ENCODE data around the gene SUGCT.

SUGCT gene

DNA sequence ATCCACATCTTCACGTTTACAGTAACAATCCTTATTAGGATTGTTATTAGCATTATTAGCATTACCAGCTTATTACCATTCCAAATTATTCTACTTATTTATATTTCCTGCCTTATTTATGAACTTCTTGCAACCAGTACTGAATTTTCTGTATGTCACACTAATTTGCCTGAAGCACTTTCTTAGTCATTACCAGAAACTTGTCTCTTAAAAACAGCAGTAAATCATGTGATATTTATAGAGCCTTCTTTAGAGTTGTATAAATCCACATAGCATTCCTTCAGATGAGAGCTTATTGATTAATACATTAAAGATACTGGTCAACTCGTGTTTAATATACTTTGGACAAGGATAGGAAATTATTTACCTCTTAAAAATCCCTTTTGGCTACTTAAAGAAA lies 618.6 kb downstream of the SUGCT start:
- DNase-seq, result no peak

DNA sequence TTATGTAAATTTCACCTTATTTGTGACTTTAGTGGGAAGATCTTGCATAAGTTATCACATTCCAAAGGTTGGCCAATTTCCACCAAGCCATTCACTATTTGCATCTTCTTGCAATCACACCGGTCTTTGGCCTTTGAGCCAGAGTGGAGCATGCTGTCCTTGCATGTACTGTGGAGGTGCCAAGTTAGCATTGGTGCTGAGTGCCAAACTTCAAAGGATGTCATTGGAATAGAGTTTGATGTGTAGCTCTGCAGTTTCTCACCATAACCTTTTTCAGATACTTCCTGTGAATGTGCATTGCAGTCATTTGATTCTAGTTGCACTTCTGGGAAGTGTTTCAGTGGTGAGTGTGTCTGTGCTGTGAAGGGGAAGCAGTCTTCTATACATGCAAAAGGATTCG lies 620.6 kb downstream of the SUGCT start:
- no peak for DNase-seq

DNA sequence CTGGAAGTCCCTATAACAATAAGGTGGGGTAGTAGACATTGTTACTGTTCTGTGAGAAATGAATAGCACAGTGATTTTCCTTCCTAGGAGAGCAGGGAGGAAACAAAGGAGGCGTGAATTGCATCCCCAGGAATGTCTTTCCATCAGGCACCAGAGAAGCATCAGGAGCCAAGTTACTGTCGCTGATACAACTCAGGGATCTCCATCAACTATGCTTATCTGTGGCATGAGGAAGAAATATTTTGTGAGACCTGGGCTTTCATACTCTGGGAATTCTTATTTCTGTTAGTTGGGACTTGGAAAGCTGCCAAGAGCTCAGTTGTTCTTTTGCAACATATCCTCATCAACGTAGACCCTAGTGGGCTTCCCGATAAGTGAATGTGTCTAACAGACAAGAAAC lies 622.3 kb downstream of the SUGCT start:
- no peak for DNase-seq

DNA sequence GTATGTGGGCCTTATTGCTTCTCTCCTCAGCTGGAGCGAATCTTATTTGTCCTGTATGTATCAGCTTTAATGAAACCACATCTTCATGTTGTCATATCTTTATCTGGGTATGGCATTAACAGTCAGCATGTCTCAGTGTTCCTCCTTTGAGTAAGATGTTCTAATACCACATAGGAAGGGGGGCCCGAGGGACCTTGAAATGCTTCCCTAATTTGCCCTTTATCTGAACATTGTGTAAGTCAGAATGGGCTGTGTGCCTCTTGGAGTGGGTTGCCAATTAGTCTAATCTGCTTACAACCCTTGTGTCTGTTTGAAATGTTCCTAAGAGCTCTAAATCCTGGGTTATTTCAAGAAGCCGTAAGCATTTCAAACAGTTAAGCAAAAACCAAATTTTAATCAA lies 623.8 kb downstream of the SUGCT start:
- no peak for DNase-seq

DNA sequence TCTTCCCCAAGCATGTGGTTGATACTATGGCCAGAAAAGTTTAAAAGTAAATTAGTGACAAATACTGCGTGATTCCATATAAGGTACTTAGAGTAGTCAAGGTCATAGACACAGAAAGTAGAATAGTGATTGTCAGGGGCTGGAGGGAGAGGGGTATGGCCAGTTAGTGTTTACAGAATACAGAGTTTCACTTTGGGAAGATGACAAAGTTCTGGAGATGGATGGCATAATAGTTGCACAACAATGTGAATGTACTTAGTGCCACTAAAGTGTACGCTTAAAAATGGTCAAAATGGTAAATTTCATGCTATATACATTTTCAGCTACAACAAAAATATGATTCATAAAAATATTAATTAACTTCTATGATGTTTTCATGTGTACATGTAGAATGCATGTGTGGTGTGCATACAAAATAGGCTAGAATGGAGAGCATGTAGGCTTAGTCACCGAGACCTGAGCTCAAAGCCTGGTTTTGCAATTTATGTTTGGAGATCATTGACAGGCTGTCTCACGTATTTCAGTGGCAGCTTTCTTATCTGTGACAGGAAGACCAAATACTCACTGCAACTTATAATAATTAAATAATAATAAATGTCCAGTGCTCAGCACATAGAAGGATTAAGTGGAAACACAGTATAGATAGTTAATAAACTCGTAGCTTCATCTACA lies 625.6 kb downstream of the SUGCT start:
- DNase-seq, result no peak

DNA sequence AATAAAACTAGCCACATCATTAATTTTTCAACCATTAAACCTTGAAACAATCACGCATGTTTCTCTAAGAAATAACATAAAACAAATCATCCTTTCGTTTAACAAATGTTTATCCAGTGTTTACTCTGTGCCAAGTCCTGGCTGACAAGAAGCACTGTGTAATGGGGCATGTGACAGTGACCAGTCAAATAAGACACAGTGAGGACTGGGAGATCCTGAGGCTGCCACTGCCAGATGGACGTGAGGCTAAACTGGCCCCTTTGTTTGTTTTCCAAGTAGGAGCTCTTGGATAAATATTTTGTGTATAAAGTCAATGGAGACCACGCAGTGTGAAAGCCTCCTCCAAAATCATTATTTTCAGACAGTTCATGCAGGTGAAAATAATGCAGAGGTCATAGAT lies 626.2 kb downstream of the SUGCT start:
- DNase-seq, result no peak

DNA sequence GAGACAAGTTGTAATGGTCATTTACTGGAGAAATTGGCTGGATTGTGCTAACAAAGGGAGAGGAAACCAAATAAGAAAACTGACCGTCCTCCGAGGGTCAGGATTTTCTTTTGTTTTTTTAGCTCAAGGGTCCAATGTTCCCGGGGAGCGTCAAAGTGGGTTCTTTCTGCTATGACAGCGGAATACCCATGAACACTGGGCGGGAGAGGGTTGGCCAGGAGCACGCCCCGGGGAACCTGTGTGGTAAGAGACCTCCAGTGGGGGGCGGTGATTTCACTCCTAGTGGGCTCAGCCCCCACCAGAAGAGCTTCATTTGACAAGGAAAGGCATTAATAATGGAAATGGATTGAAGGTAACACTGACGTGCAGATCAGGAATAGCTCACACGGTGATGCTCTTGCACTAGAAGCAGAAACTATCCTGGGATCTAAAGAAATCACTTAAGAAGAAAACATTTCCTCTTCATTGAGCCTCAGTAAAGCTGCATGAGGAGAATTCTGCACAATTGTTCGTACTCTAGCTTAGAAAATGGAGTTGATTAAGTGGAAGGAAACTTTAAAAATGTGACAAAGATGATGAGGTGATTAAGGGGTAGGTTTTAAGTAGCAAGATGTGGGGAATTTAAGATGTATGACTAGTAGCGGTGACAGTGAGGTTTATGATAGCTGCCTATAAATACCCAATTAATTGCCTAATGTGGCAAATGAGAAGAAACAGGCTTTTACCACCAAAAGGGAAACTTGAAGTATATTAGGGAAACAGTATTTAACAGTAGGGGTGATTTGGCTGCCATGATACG lies 627.2 kb downstream of the SUGCT start:
- DNase-seq, result no peak

DNA sequence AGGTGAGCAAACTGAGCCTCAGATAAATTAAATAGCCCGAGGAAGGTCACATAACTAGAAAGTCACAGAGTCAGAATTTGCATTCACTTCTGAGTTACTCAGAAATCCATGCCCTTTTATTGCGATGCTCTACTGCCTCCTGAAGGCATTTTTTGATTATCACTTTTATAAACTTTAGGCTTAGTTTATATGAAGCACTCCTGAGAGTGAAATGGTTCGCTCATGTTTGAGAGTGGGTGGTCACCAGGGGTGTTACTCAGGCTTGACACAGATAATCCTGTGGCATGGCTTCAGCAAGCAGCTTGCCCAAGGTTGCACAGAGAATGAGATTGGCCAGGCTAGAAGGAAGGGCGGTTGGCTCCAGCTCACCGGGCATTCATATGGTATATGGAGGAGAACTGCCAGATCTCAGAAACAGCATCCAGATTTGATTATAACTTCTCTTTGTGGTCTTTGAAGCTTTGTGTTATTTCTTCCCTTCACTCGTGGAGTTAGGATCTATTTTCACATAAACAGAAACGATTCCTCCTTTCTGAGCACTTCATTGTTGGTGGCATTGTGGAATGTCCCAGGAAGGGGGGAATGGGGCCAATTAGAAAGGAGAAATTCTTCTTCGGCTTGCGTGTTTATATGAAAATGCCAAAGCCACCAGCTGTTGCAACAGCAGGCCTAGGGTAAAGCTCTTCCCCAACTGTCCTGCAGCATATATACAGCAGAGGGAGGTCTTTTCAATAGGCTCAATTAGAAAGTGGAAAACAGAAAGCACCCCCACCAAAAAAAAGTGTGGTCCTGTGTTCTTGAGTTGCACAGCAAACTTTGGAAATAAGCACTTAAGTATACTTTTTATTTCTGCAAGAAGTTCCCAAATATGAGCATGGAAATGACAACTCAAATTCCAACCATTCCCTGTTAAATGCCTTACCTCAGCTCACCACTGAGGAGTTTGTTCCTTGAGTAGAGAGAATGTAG lies 628.8 kb downstream of the SUGCT start:
- peak; percentile 39 for DNase-seq

DNA sequence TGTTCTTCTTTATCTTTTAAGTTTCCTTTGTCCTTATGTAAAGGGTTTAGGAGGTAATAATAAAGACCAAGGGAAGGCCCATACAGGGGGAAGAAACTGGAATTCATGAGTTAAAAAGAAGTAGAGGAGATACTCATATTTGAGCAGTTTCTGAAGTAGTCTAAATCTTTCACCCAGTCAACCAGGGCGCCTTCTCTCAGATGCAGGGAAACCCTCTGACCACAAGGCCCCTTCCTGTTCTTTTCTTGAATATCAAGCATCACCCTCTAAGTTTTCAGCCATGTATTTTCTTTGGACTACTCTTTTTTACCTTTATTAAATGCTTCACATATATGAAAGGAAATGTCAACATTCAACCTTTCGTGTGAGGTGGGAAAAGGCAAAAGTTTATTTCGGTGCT lies 630.8 kb downstream of the SUGCT start:
- DNase-seq, result no peak

DNA sequence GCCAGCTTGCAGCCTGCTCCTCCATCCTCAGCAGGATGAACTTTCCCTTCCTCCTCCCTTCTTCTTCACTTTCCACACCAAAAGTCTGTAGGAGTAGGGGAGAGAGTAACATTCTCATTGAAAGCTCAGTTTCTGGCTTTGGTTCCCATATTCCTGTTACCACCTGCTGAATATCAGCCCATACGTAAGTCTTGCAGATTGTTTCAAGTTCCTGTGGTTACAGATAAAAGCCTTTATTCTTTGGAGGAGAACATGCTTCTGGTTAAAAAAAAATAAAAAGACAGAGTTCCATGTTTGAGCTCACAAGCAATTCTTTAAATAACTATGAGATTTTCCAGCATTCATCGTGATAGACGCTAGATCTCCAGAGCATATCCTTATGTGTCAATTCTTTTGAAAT lies 637.3 kb downstream of the SUGCT start:
- no peak for DNase-seq

DNA sequence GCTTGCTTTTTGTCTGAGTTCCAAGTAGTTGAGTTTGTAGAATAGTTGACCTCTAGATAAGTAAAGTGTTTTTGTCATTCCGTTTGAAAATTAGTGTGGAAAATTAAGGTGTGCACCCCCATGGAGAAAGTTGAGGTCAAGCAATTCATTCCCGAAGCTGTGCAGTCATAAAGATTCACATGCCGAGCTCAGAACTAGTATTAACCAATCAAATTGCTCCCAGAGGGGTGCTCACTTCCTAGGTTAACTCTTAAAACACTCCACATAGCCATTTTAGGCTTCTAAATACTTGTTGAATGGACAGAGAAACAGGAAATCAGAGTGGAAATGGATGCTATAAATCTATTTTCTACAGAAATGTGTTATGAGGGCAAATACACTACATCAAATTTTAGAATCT lies 638.9 kb downstream of the SUGCT start:
- DNase-seq, result no peak

DNA sequence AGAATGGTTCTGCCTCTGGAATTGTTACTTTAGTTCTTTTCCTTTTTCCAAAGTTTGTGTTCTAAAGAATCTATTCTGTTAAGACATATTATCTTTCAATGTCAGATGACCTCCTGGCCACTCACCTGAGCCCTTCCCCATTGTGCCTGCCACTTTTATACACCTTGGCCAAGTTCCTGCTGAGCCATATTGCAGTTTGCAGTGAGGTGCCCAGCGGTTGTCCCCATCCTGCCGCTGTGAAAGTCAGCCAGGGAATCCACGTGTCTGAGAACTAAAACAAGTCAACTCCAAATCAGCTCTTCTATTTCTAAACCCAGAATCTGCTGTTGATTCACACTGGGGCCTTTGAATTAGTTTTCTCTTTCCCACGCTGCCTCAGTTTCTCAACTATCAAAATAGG lies 641.1 kb downstream of the SUGCT start:
- DNase-seq, result no peak

DNA sequence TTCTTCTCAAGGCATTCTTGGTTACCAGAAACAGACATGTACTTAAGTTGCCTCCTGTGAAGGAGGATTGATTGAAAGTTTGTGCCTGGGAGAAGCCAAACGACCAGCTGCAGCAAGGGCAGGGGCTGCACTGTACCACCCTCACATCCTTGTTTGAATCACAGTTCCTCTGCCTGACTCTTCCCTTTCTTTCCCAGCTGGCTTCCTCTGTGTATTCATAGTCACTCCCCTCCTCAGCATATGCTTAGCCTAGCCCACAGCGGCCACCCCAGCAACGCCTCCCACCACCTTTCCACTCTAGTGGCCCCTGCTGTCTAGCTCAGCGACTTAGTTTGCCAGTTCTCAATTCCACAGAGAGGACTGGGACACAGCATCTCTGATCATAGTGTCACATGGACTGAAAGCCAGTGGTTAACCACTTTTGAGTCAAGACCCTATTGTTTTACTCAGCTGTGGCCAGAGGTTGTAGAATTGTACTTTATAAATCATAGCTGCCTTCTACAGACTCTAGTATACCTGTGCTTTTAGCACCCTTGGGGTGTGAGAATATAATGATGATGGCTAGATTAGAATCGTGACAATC lies 643.0 kb downstream of the SUGCT start:
- DNase-seq, result no peak

DNA sequence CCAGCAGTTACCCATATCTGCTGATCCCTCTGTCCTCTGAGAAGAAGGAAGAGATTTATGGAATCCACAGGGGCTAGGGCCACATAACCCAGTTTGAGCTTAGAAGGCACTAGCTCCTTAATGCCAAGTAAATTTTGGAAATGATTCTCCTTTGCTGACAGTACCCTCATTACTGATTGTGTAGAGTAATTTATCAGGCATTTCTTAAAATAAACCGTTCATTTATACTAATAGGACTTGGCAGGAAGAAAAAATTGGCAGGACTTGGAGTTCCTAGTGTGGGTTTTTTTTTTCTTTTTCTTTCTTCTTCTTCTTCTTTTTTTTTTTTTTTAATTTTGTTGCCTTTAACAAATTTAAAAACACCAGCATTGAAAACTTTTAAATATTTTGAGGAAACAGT lies 645.7 kb downstream of the SUGCT start:
- no peak for DNase-seq

DNA sequence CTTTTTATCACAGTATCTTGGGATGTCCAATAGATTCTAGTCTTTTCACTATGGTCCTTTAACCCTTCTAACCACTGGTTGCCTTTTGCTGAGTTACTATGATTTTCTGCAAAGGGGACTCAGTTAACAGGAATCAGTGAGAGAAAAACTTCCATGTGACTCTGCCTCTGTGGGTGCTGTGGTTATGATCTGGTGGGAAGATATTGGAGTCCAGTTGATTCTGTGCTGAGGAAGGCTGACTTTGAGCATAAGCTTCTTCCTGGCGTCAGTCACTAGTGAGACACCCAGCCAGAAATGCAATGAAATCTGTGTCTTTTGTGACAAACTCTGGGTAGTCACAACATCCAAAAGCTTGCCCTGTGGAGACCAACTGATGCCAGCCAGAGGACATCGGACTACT lies 648.0 kb downstream of the SUGCT start:
- no peak for DNase-seq

DNA sequence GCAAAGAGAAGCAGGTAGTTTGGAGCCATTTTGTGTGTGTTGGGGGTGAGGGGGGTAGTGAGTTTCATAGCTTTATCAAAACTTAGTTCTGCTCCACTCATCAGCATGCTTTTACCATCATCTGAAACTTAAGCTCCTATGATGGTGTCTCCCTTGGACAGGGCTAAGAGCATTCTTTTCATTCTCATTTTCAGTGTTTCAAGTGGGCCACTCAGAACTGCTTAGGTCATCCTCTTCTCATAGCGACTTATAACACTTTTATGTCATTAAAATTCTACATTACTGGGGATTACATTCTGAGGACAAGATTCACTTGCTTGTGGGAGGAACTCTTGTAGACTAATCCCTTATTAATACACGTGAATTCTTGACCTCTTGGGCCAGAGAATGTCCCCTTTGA lies 649.4 kb downstream of the SUGCT start:
- DNase-seq, result no peak

DNA sequence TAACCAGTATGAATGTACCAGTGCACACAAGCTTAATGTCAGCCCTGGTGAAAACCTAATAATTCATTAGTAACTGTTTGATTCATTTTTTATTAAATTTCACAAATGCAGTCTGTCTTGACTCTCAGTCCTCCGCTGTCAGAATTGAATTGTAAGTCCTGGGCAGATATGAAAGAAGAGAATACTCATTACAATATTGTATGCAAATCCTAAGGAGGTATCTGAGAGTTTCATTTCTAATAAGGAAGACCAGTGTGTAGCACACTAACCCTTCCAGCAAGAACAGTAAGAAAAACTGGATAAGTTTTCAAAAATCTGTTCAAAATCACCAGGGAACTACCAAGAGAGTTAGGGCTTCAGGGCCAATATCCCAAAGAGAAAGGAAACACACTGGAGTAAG lies 652.1 kb downstream of the SUGCT start:
- no peak for DNase-seq

DNA sequence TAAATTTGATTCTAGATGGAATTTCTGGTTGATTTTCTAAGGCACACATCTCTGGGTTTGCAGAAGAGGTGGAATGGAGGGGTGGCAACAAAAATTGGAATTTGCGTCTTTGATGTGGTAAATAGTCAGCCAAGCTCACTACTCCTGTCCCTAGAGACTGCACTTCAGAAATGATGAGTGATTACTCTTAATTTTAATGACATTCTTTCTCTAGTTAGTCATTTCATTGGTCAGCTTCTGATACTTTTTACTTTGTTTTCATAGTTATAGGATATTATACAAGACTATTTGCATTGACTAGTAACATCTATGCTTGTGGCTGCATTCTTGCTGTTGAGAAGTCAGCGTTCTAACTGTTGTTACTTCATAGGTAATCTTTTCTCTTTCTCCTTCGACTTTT lies 658.3 kb downstream of the SUGCT start:
- no peak for DNase-seq

DNA sequence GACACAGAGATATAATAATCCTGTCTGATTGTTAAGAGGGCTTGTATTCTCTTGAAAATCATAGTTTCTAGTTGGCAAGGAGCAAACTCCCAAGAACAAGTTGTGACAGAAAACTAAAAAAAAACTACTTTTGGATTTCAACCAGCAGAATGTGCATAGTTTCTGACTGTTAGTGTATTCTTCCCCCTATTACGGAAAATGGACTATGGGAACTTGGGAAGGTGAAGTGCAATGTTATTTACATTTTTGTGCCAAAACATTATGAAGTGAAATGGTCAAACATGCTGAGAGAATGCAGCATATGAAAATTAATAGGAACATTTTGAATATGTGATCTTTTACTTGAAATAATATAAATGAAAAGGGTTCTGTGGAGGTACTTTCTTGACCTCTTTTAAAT lies 660.8 kb downstream of the SUGCT start:
- no peak for DNase-seq

DNA sequence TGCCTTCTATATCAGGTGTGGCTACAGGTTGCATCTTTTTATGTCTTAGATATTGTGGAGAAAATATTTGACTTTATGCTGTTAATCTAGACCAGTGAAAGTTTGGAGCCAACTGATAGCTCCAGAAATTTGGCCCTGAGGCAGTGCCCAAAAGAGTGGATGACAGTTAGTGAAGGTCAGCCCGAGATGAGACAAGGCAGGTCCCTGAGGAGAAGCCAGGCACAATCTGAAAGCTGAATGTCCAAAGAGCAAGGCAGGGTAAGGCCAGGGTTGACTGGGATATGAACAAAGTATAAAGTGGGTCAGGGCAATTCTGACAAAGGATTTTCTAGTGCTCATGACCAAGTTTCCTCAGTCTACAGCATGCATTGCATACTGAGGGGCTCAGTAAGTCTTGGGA lies 661.9 kb downstream of the SUGCT start:
- DNase-seq, result no peak

DNA sequence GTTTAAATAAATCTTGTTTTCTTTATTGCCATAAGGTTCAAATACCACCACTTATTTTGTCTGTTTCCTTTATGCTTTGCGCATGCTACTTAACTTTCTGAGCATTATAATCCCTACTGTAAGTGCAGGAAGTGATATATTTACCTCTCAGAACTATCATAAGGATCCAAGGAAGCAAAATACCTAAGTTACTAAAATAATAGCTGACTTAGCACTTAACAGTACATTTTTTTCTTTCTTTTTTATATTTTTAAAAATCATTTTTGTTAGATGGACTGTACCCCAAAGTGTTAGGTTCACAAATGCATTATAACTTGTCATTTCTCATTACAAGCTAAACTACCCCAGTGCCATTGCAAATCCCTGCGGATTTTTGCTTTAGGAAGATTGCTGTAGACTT lies 663.8 kb downstream of the SUGCT start:
- no peak for DNase-seq

DNA sequence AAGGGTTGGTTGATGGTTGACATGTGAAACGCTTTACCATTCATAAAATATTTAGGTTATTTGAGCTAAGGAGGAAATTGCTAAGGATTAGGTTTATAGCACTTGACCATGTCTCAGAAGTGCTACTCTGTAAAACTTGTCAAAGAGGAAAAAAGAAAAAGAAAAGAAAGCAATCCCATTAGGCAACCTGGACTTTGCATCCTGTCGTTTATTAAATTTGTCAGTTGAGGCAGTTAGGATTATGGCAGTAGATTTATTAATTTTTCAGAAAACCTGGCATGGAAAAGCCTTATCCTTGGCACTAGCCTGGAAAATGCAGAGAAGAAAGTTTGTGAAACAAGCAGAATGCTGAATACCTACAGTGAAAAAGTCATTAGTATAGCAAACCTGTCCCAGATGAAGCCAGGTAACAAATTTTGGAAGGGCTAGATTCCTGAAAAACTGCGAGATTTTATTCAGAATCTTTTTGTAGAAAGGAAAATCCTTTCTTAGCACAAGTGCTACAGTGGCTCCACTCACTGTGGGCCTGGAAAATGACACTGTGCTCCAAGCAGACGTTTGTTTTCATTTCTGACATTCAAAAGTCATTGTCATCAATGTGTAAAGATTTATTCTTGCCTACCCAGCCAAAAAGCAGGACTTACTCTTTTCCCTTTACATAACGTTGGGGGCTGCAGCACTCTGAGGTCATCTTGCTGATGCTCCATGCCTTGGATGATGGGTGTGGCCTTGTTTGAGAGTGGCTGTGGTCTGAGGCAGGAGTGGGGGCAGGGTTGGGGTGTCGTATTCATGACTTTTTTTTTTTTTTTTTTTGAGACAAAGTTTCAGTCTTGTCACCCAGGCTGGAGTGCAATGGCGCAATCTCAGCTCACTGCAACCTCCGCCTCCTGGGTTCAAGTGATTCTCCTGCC lies 664.9 kb downstream of the SUGCT start:
- no peak for DNase-seq
